Neural cell (in vitro differentiated cells): ENCODE measurements around the gene JAZF1. TPM values are rescaled to one million over a fixed set of nuclear protein-coding genes. Genes with fewer than 3 reads are reported as not detected.

Experiments
- H2AFZ ChIP-seq: fragments of 200-600, 300-800 bp; sonication (generic), shearing (Covaris generic); 2 replicates; pipeline ENCODE4 v1.6.0; 2014; ENCODE audit warnings: low read depth, mild to moderate bottlenecking, antibody characterized with exemption, low read length, moderate library complexity
- H3F3A ChIP-seq: fragments of 200-600 bp; shearing (Covaris generic); 2 replicates; pipeline ENCODE4 v1.6.1; 2016; ENCODE audit warnings: mild to moderate bottlenecking, moderate library complexity, mixed read lengths, antibody characterized with exemption, low read length; ENCODE audit not compliant: insufficient read depth, poor library complexity, severe bottlenecking
- H3K27ac ChIP-seq: fragments of 200-600, 300-800 bp; sonication (generic), shearing (Covaris generic); 2 replicates; pipeline ENCODE4 v1.5.1; 2014; ENCODE audit warnings: mild to moderate bottlenecking, low read length, moderate library complexity
- H3K27me3 ChIP-seq: fragments of 300-800, 200-600 bp; sonication (generic), shearing (Covaris generic); 2 replicates; pipeline ENCODE4 v1.6.0; 2014; ENCODE audit warnings: mild to moderate bottlenecking, low read depth, low read length, moderate library complexity; ENCODE audit not compliant: insufficient read depth
- H3K36me3 ChIP-seq: fragments of 300-800, 200-600 bp; sonication (generic), shearing (Covaris generic); 2 replicates; pipeline ENCODE4 v1.5.1; 2014; ENCODE audit warnings: mild to moderate bottlenecking, antibody characterized with exemption, low read length, moderate library complexity; ENCODE audit not compliant: insufficient read depth
- H3K4me2 ChIP-seq: fragments of 300-800, 200-600 bp; sonication (generic), shearing (Covaris generic); 2 replicates; pipeline ENCODE4 v1.6.0; 2014; ENCODE audit warnings: mild to moderate bottlenecking, low read length
- H3K4me3 ChIP-seq: fragments of 300-800, 200-600 bp; sonication (generic), shearing (Covaris generic); 2 replicates; pipeline ENCODE4 v1.5.1; 2014; ENCODE audit warnings: mild to moderate bottlenecking, low read length, moderate library complexity
- H3K79me2 ChIP-seq: fragments of 200-600 bp; shearing (Covaris generic); replicated peaks from 2 replicates; pipeline ENCODE4 v1.6.0; 2014; ENCODE audit warnings: mild to moderate bottlenecking, low read length, moderate library complexity; ENCODE audit not compliant: insufficient read depth
- H3K9ac ChIP-seq: fragments of 300-800, 200-600 bp; sonication (generic), shearing (Covaris generic); 2 replicates; pipeline ENCODE4 v1.6.1; 2016; ENCODE audit warnings: mild to moderate bottlenecking, low read length, mixed read lengths
- H3K9me2 ChIP-seq: fragments of 200-600 bp; shearing (Covaris generic); 2 replicates; pipeline ENCODE4 v1.6.1; 2016; ENCODE audit warnings: mild to moderate bottlenecking, low read length, mixed read lengths; ENCODE audit not compliant: insufficient read depth
- H3K9me3 ChIP-seq: fragments of 200-600, 300-800 bp; sonication (generic), shearing (Covaris generic); 2 replicates; pipeline ENCODE4 v1.6.1; 2016; ENCODE audit warnings: mild to moderate bottlenecking, mixed run types, low read length, moderate library complexity, mixed read lengths
- H4K20me1 ChIP-seq: fragments of 200-600 bp; shearing (Covaris generic); 2 replicates; pipeline ENCODE4 v1.6.1; 2016; ENCODE audit warnings: mild to moderate bottlenecking, mixed run types; ENCODE audit not compliant: insufficient read depth
- CTCF ChIP-seq: fragments of 450-650 bp; IDR thresholded peaks from 2 replicates; pipeline ENCODE4 v1.5.1; 2014; ENCODE audit warnings: antibody characterized with exemption, mild to moderate bottlenecking, moderate library complexity; ENCODE audit not compliant: poor library complexity, severe bottlenecking
- EP300 ChIP-seq: fragments of 450-650 bp; conservative IDR thresholded peaks from 2 replicates; pipeline ENCODE4 v1.6.1; 2014; ENCODE audit warnings: antibody characterized with exemption, mild to moderate bottlenecking, moderate library complexity; ENCODE audit not compliant: poor library complexity, severe bottlenecking
- EZH2 ChIP-seq: fragments of 200-600, 300-800 bp; shearing (Covaris generic), sonication (generic); IDR thresholded peaks from 2 replicates; pipeline ENCODE4 v1.6.1; 2014; ENCODE audit warnings: antibody characterized with exemption, low read length, borderline replicate concordance, mild to moderate bottlenecking; ENCODE audit not compliant: insufficient read depth, poor library complexity, severe bottlenecking
- MXI1 ChIP-seq: fragments of 450-650 bp; conservative IDR thresholded peaks from 2 replicates; pipeline ENCODE4 v1.6.1; 2014; ENCODE audit warnings: antibody characterized with exemption, mild to moderate bottlenecking; ENCODE audit not compliant: poor library complexity, severe bottlenecking
- POLR2AphosphoS5 ChIP-seq: IDR thresholded peaks from 2 replicates; pipeline ENCODE4 v1.6.1; 2012
- RAD21 ChIP-seq: fragments of 450-650 bp; conservative IDR thresholded peaks from 2 replicates; pipeline ENCODE4 v1.6.1; 2014; ENCODE audit warnings: antibody characterized with exemption, mild to moderate bottlenecking, moderate library complexity
- REST ChIP-seq: IDR thresholded peaks from 2 replicates; pipeline ENCODE4 v1.6.1; 2012; ENCODE audit warnings: borderline replicate concordance
- SMC3 ChIP-seq: fragments of 450-650 bp; conservative IDR thresholded peaks from 2 replicates; pipeline ENCODE4 v1.6.1; 2014; ENCODE audit warnings: antibody characterized with exemption, mild to moderate bottlenecking, moderate library complexity; ENCODE audit not compliant: poor library complexity
- TAF1 ChIP-seq: IDR thresholded peaks from 2 replicates; pipeline ENCODE4 v1.6.1; 2012; ENCODE audit warnings: low read depth
- polyA plus RNA-seq: library from polyadenylated mRNA; depleted of rRNA; stranded (reverse); fragments of >200 nt; gene quantifications from 2 replicates; pipeline ENCODE4 v1.2.3, GENCODE V29; 2014

Gene JAZF1
- polyA plus RNA-seq, 1 donor from 2014 or later = 29.5 TPM

GRCh38 chr7:28137463-28137862 is 43.1 kb downstream of the JAZF1 start:
- H3K36me3 ChIP-seq = no peaks in the 10 kb centered on the region
- H3K79me2 ChIP-seq = no peaks in the 10 kb centered on the region
- no peaks in the 10 kb centered on the region for H3F3A ChIP-seq
- H3K27me3 ChIP-seq = no peaks in the 10 kb centered on the region
- H2AFZ ChIP-seq = no peak overlapping the region
- H3K4me3 ChIP-seq = no peak overlapping the region
- H3K27ac ChIP-seq = no peak overlapping the region
- no peaks in the 10 kb centered on the region for H3K9me2 ChIP-seq
- H3K4me2 ChIP-seq = no peak overlapping the region
- H3K9ac ChIP-seq = no peak overlapping the region
- no peaks in the 10 kb centered on the region for H4K20me1 ChIP-seq
- no peaks in the 10 kb centered on the region for H3K9me3 ChIP-seq
- TF ChIP-seq POLR2AphosphoS5 (no peak), RAD21 (no peak), MXI1 (no peak), EP300 (no peak)

- TF ChIP-seq TAF1 (no peak), RAD21 (no peak)
- Histone ChIP-seq H3K27ac (no peak overlapping the region), H3F3A (no peaks in the 10 kb centered on the region), H3K4me2 (no peak overlapping the region), H4K20me1 (no peaks in the 10 kb centered on the region), H3K9ac (no peak overlapping the region), H3K27me3 (no peaks in the 10 kb centered on the region), H3K9me3 (no peaks in the 10 kb centered on the region), H3K36me3 (no peaks in the 10 kb centered on the region), H3K4me3 (no peak overlapping the region), H3K79me2 (no peaks in the 10 kb centered on the region), H2AFZ (no peak overlapping the region), H3K9me2 (no peaks in the 10 kb centered on the region)
Measured at GRCh38 chr7:28136885-28137284, 43.7 kb downstream of the JAZF1 start.

- Histone ChIP-seq H4K20me1 (no peaks in the 10 kb centered on the region), H3K27me3 (no peaks in the 10 kb centered on the region), H3K9me2 (no peaks in the 10 kb centered on the region), H3K36me3 (no peaks in the 10 kb centered on the region), H3K79me2 (no peaks in the 10 kb centered on the region), H3K4me2 (no peak overlapping the region), H3F3A (no peaks in the 10 kb centered on the region), H3K9ac (no peak overlapping the region), H3K27ac (no peak overlapping the region), H3K9me3 (no peaks in the 10 kb centered on the region), H3K4me3 (no peak overlapping the region), H2AFZ (no peak overlapping the region)
- TF ChIP-seq TAF1 (no peak), EP300 (no peak), CTCF (no peak), EZH2 (no peak), RAD21 (no peak), POLR2AphosphoS5 (no peak), SMC3 (no peak), MXI1 (no peak), REST (no peak)
Measured at GRCh38 chr7:28136420-28136819, 44.2 kb downstream of the JAZF1 start.
